ENCODE results near the gene STARD13. TPM values are rescaled to one million over a fixed set of nuclear protein-coding genes. Genes with fewer than 3 reads are reported as not detected.

Gene STARD13
- total RNA-seq, 1 experiment from 2014 or later = 4.1 TPM

- H3K27me3 ChIP-seq (ENCODE audit: insufficient read depth, low read length) = no peaks in the 10 kb centered on the region
- no peaks in the 10 kb centered on the region for H3K9me2 ChIP-seq (ENCODE audit: insufficient read depth)
- H3K4me2 ChIP-seq (ENCODE audit: low read length) = no peak overlapping the region
- ChIA-PET RAD21 (ENCODE audit: low non-redundant PET in 1 of 2, low total read pairs in 2 of 2, uncharacterized antibody in 2 of 2, unreplicated experiment in 2 of 2) (no interaction called here), POLR2A (no interaction called here), CTCF (no interaction called here)
- no peak for DNase-seq (ENCODE audit: low read depth, low spot score)
- no peaks in the 10 kb centered on the region for H3K9me3 ChIP-seq (ENCODE audit: control insufficient read depth in 1 of 2, insufficient read depth in 1 of 2, low read depth in 1 of 2, low read length in 2 of 2)
- H2AFZ ChIP-seq (ENCODE audit: low read depth, low read length, poor library complexity, severe bottlenecking) = no peak overlapping the region
- intact Hi-C loops (cut with micrococcal nuclease) = no loop called here
- no peak overlapping the region for H3K27ac ChIP-seq (ENCODE audit: low read depth, low read length)
- H3K36me3 ChIP-seq (ENCODE audit: control insufficient read depth in 1 of 2, insufficient read depth in 2 of 2, low read length in 2 of 2) = no peaks in the 10 kb centered on the region
- ATAC-seq = no peak
- no peak overlapping the region for H3K9ac ChIP-seq (ENCODE audit: low read length)
- BruUV-seq (replicated peaks) = no TSS peak
- H4K20me1 ChIP-seq (ENCODE audit: insufficient read depth) = no peaks in the 10 kb centered on the region
- no peaks in the 10 kb centered on the region for H3K4me1 ChIP-seq (ENCODE audit: control insufficient read depth in 1 of 2, insufficient read depth in 2 of 2, low read length in 2 of 2)
- no peak for TF ChIP-seq POLR2AphosphoS5 (IDR thresholded peaks at IDR 0.05; ENCODE audit: low read depth, low read length)
- no peak for TF ChIP-seq YY1 (IDR thresholded peaks at IDR 0.05; ENCODE audit: extremely low read depth, insufficient replicate concordance, low read depth, low read length)
- no peak for TF ChIP-seq RAD21 (IDR thresholded peaks at IDR 0.05; ENCODE audit: low read depth)
- TF ChIP-seq ZFX (IDR thresholded peaks at IDR 0.05) = no peak
- no peak for TF ChIP-seq CTCF (IDR thresholded peaks at IDR 0.05 in 2 of 3, conservative IDR thresholded peaks at IDR 0.05 in 1 of 3; ENCODE audit: borderline replicate concordance in 1 of 3, insufficient read depth in 1 of 3, low read depth in 2 of 3, low read length in 2 of 3)
- TF ChIP-seq POLR2A (IDR thresholded peaks at IDR 0.05; ENCODE audit: borderline replicate concordance, extremely low read depth, insufficient read depth, insufficient read length) = no peak
- TF ChIP-seq MAX (IDR thresholded peaks at IDR 0.05) = no peak
- TF ChIP-seq ATF3 (IDR thresholded peaks at IDR 0.05) = no peak
- no peak for TF ChIP-seq TCF7L2 (IDR thresholded peaks at IDR 0.05; ENCODE audit: borderline replicate concordance, extremely low read depth, insufficient read depth, insufficient read length)
- TF ChIP-seq EGR1 (IDR thresholded peaks at IDR 0.05; ENCODE audit: low read depth) = no peak
- no peak for TF ChIP-seq CBX3 (IDR thresholded peaks at IDR 0.05; ENCODE audit: low read depth)
- TF ChIP-seq ELF1 (IDR thresholded peaks at IDR 0.05; ENCODE audit: borderline replicate concordance, low read depth) = no peak
- no peak for TF ChIP-seq EZH2 (IDR thresholded peaks at IDR 0.05)
- TF ChIP-seq EZH2phosphoT487 (IDR thresholded peaks at IDR 0.05; ENCODE audit: borderline replicate concordance) = no peak
- TF ChIP-seq FOSL1 (IDR thresholded peaks at IDR 0.05; ENCODE audit: low read depth) = no peak
- no peak for TF ChIP-seq SP1 (IDR thresholded peaks at IDR 0.05; ENCODE audit: low read depth)
- H3K4me3 ChIP-seq (replicated peaks in 1 of 2; ENCODE audit: low read depth in 1 of 2, low read length in 2 of 2) = no peak overlapping the region
- H3K79me2 ChIP-seq (ENCODE audit: insufficient read depth, low read length) = no peaks in the 10 kb centered on the region
These were observed 139.9 kb downstream of the STARD13 start for GRCh38 chr13:33145667-33146066.
